GM23338 (cell line): ENCODE data around the gene ELMO3. TPM values are rescaled to one million over a fixed set of nuclear protein-coding genes. Genes with fewer than 3 reads are reported as not detected.

Source experiments
- ATAC-seq: fragments of 200-7000 bp; cut with Tn5 transposase; 3 replicates; pipeline ENCODE4 v1.9.1; 2020
- DNase-seq: peaks from one replicate; pipeline ENCODE4 v3.0.0-alpha.2; 2015; ENCODE audit warnings: low spot score
- H2AFZ ChIP-seq: fragments of 200-600 bp; sonication (generic); 2 replicates; pipeline ENCODE4 v1.8.0; 2016; ENCODE audit warnings: antibody characterized with exemption, mild to moderate bottlenecking, moderate library complexity
- H3F3A ChIP-seq: fragments of 200-600 bp; sonication (generic); replicated peaks from 2 replicates; pipeline ENCODE4 v1.8.0; 2017; ENCODE audit warnings: antibody characterized with exemption, mixed run types, low read depth
- H3K27ac ChIP-seq: fragments of 200-600 bp; sonication (generic); 2 replicates; pipeline ENCODE4 v1.6.1; 2016; ENCODE audit warnings: low read depth
- H3K27me3 ChIP-seq: fragments of 200-600 bp; sonication (generic); 2 replicates; pipeline ENCODE4 v1.8.0; 2016; ENCODE audit warnings: mild to moderate bottlenecking, mixed run types, moderate library complexity; ENCODE audit not compliant: insufficient read depth
- H3K36me3 ChIP-seq: fragments of 200-600 bp; sonication (generic); 2 replicates; pipeline ENCODE4 v1.8.0; 2016; ENCODE audit warnings: mild to moderate bottlenecking; ENCODE audit not compliant: insufficient read depth
- H3K4me1 ChIP-seq: fragments of 200-600 bp; sonication (generic); 2 replicates; pipeline ENCODE4 v1.8.0; 2016; ENCODE audit warnings: mild to moderate bottlenecking, moderate library complexity; ENCODE audit not compliant: insufficient read depth
- H3K4me2 ChIP-seq: fragments of 200-600 bp; sonication (generic); 2 replicates; pipeline ENCODE4 v1.7.1; 2017; ENCODE audit warnings: mixed run types
- H3K4me3 ChIP-seq: fragments of 200-600 bp; sonication (generic); 2 replicates; pipeline ENCODE4 v1.6.1; 2016; ENCODE audit warnings: mixed run types
- H3K79me2 ChIP-seq: fragments of 200-600 bp; sonication (generic); replicated peaks from 2 replicates; pipeline ENCODE4 v1.8.0; 2017; ENCODE audit warnings: mild to moderate bottlenecking; ENCODE audit not compliant: insufficient read depth
- H3K9me2 ChIP-seq: fragments of 200-600 bp; sonication (generic); 2 replicates; pipeline ENCODE4 v1.8.0; 2017; ENCODE audit not compliant: insufficient read depth
- H4K20me1 ChIP-seq: fragments of 200-600 bp; sonication (generic); replicated peaks from 2 replicates; pipeline ENCODE4 v1.8.0; 2017; ENCODE audit warnings: mild to moderate bottlenecking; ENCODE audit not compliant: insufficient read depth
- H3K27ac Mint-ChIP-seq: 2 replicates; pipeline ENCODE4 v1.8.0; 2020; ENCODE audit warnings: inconsistent platforms, mild to moderate bottlenecking, moderate library complexity, mixed read lengths
- H3K27me3 Mint-ChIP-seq: 3 replicates; pipeline ENCODE4 v1.8.0; 2022; ENCODE audit warnings: low read depth, mild to moderate bottlenecking, moderate library complexity, mixed read lengths, inconsistent platforms; ENCODE audit not compliant: insufficient read depth, poor library complexity
- H3K36me3 Mint-ChIP-seq: 3 replicates; pipeline ENCODE4 v1.8.0; 2021; ENCODE audit warnings: low read depth, mild to moderate bottlenecking, inconsistent platforms, moderate library complexity, mixed read lengths
- H3K4me1 Mint-ChIP-seq: 3 replicates; pipeline ENCODE4 v1.8.0; 2020; ENCODE audit warnings: mild to moderate bottlenecking, inconsistent platforms, mixed read lengths
- H3K4me3 Mint-ChIP-seq: 3 replicates; pipeline ENCODE4 v1.8.0; 2021; ENCODE audit warnings: moderate library complexity, mild to moderate bottlenecking, inconsistent platforms, mixed read lengths
- H3K9me3 Mint-ChIP-seq: 3 replicates; pipeline ENCODE4 v1.8.0; 2020; ENCODE audit warnings: moderate library complexity, mild to moderate bottlenecking, inconsistent platforms, mixed read lengths
- CTCF ChIP-seq, 2 experiments: fragments of 200-600 bp in 1 of 2; sonication (generic) in 1 of 2; conservative IDR thresholded peaks; 2 replicates each; pipeline versions ENCODE4 v1.5.1 to v1.6.1; 2016 to 2017; ENCODE audit warnings: antibody characterized with exemption in 2 of 2, low read depth in 2 of 2, mild to moderate bottlenecking in 2 of 2, moderate library complexity in 1 of 2
- ETS1 ChIP-seq: IDR thresholded peaks from 2 replicates; pipeline ENCODE4 v1.6.1; 2016; ENCODE audit warnings: antibody characterized with exemption
- JUNB ChIP-seq: IDR thresholded peaks from one replicate; pipeline ENCODE4 v1.6.1; 2016; ENCODE audit warnings: antibody characterized with exemption; ENCODE audit not compliant: unreplicated experiment
- polyA plus RNA-seq: library from polyadenylated mRNA; unstranded; fragments of >200 nt; fragmentation: Nextera tagmentation; extraction: Ambion mirVana; gene quantifications from 2 replicates; pipeline ENCODE4 v1.2.1, GENCODE V29; 2016
- total RNA-seq: library from RNA; depleted of rRNA; stranded (reverse); fragments of >200 nt; shearing (Covaris generic); gene quantifications from 2 replicates; pipeline ENCODE4 v1.2.3, GENCODE V29; 2014

Gene ELMO3
- total and polyA plus RNA-seq, 2 experiments from 2014 or later: 4.7 to 16.2 TPM

GRCh38 chr16:67198238-67198734 lies 645 bp upstream of the ELMO3 start:
- no peaks in the 10 kb centered on the region for H3K9me3 Mint-ChIP-seq
- H3K36me3 Mint-ChIP-seq: peaks cover 49% of the 10 kb centered on the region
- Histone ChIP-seq H3K9me2 (no peaks in the 10 kb centered on the region), H2AFZ (no peak overlapping the region), H3K4me2 (peak overlapping the region; percentile 84; the same call in 1 of the 2 replicates), H3K4me1 (peaks cover 9% of the 10 kb centered on the region), H3F3A (peaks cover 20% of the 10 kb centered on the region; the same call in 1 of the 2 replicates), H3K36me3 (peaks cover 20% of the 10 kb centered on the region; the same call in 1 of the 2 replicates), H4K20me1 (peaks cover 16% of the 10 kb centered on the region; the same call in 1 of the 2 replicates), H3K4me3 (peak overlapping the region; percentile 79; the same call in 1 of the 2 replicates), H3K27ac (peak overlapping the region; percentile 78; the same call in 1 of the 2 replicates), H3K27me3 (no peaks in the 10 kb centered on the region), H3K79me2 (peaks cover 9% of the 10 kb centered on the region)
- peaks cover 16% of the 10 kb centered on the region for H3K27me3 Mint-ChIP-seq
- no peak overlapping the region for H3K27ac Mint-ChIP-seq
- TF ChIP-seq CTCF (conservative IDR thresholded peaks at IDR 0.05; ENCODE audit: low read depth in 2 of 2): peak; percentile 69 to 72
- no peak for TF ChIP-seq ETS1
- DNase-seq: peak; percentile 68
- ATAC-seq: peak; percentile 34
- peak overlapping the region; percentile 54 for H3K4me3 Mint-ChIP-seq
- H3K4me1 Mint-ChIP-seq: peaks cover 13% of the 10 kb centered on the region

GRCh38 chr16:67199808-67200198 lies 872 bp downstream of the ELMO3 start:
- DNase-seq (peak; percentile 82), ATAC-seq (peak; percentile 71)
- Histone ChIP-seq H3K27ac (no peak overlapping the region), H2AFZ (peak overlapping the region; percentile 96), H3K9me2 (no peaks in the 10 kb centered on the region), H3K4me3 (peak overlapping the region; percentile 79), H3K4me1 (peaks cover 9% of the 10 kb centered on the region), H3K36me3 (peaks cover 20% of the 10 kb centered on the region; the same call in 1 of the 2 replicates), H3K79me2 (no peaks in the 10 kb centered on the region), H3F3A (peaks cover 18% of the 10 kb centered on the region; the same call in 1 of the 2 replicates), H4K20me1 (peaks cover 9% of the 10 kb centered on the region; the same call in 1 of the 2 replicates), H3K27me3 (no peaks in the 10 kb centered on the region), H3K4me2 (peak overlapping the region; percentile 92)
- H3K27ac Mint-ChIP-seq: peak overlapping the region; percentile 83
- peaks cover 38% of the 10 kb centered on the region for H3K36me3 Mint-ChIP-seq
- H3K27me3 Mint-ChIP-seq: peaks cover 15% of the 10 kb centered on the region
- no peaks in the 10 kb centered on the region for H3K9me3 Mint-ChIP-seq
- TF ChIP-seq CTCF (conservative IDR thresholded peaks at IDR 0.05; ENCODE audit: low read depth in 2 of 2) (peak; percentile 16 to 70), JUNB (no peak)
- peaks cover 6% of the 10 kb centered on the region for H3K4me1 Mint-ChIP-seq
- peak overlapping the region; percentile 86 for H3K4me3 Mint-ChIP-seq
